Neural progenitor cell (in vitro differentiated cells): ENCODE data around the gene CLTRN.

Experiments used
- CTCF ChIP-seq: fragments of 200-600 bp; sonication (generic); IDR thresholded peaks from 2 replicates; pipeline ENCODE4 v1.5.1; 2017; ENCODE audit warnings: antibody characterized with exemption, mild to moderate bottlenecking
- EZH2 ChIP-seq: fragments of 200-600 bp; sonication (generic); IDR thresholded peaks from 2 replicates; pipeline ENCODE4 v1.6.1; 2017; ENCODE audit warnings: antibody characterized with exemption, mild to moderate bottlenecking, moderate library complexity
- EZH2phosphoT487 ChIP-seq: fragments of 200-600 bp; sonication (generic); IDR thresholded peaks from 2 replicates; pipeline ENCODE4 v1.6.1; 2017; ENCODE audit warnings: antibody characterized with exemption

- TF ChIP-seq CTCF = no peak
- no peak for TF ChIP-seq EZH2
- TF ChIP-seq EZH2phosphoT487 = no peak
These were observed 45.4 kb downstream of the CLTRN start for GRCh38 chrX:15619053-15619755.
